NCI-H1092 (cell line): ENCODE measurements around the gene HECW1.
"Not testable (repeated sequence)": the region's sequence is repeated elsewhere in the genome, so short reads cannot be mapped to it uniquely, and the experiment has no call there.

Experiments used
- DNase-seq: peaks from one replicate; lab custom pipeline; 2025; lab: John Stamatoyannopoulos, UW

The HECW1 gene

GRCh38 chr7:43112459-43112940 lies at the start of gene HECW1:
Gene HECW1, plus strand, starts transcription at chr7:43112647. Its CDS starts 131,259 bp downstream, at chr7:43243906.
- no peak for DNase-seq

DNA sequence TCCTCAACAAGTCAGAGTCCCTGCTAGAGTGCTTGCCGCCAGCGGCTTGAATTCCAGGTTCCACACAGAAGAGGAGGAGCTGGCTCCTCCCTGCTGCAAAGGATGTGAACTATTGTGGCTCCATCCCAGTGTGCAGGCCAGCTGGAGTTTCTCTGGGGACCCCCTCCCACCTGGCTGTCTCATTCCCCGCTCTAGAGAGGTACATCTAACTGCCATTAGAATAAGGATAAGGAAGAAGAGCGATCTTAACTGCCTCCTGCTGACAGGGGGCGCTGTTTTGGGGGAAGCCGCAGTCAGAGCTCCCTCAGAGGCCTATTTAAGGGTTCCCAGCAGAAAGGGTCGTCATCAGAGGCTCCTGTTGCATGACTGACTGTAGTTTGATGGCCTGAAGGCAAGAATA lies 40.8 kb upstream of the HECW1 start:
- no peak for DNase-seq

DNA sequence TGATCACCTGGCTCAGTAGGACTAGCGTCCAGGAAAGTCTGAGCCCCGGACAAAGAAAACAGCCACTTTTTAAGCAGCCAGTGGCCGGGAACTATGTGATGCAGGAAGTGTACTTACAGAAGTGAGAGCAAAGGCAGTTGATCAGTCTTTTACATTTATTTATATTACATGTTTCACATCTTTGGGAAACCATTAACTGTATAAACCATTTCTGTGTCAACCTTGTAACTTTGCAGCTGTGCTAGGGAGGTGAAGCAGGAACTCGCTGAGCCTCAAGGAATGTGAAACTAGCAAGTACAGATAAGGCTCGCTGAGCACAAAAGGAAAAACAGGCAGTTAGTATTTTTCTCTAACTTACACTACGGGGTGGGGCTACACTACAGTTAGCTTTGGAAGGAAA lies 39.9 kb upstream of the HECW1 start:
- no peak for DNase-seq

GRCh38 chr7:43073811-43074210 lies 38.6 kb upstream of the HECW1 start:
- DNase-seq = not testable (repeated sequence)

DNA sequence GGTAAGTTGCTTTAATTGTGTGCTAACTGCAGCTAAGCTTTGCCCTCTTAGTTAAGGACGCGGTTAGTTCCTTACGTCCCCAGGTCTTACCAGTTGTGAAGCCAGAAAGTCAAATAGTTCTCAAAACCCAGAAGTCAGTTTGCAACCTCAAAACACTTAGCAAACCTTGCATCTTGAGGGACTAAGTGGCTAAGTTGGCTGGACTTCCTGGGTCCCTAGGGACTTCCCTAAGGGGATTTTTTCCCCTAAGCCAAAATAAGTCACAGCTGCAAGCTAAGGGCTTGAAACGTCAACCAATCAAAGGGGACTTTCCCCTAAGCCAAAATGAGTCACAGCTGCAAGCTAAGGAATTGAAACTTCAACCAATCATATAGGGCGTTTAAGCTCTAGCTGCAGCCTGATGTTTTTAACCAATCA lies 36.2 kb upstream of the HECW1 start:
- no peak for DNase-seq

- DNase-seq = no peak
Measured at GRCh38 chr7:43076606-43077005, 35.8 kb upstream of the HECW1 start.

GRCh38 chr7:43077285-43077684 lies 35.2 kb upstream of the HECW1 start:
- DNase-seq = no peak

DNA sequence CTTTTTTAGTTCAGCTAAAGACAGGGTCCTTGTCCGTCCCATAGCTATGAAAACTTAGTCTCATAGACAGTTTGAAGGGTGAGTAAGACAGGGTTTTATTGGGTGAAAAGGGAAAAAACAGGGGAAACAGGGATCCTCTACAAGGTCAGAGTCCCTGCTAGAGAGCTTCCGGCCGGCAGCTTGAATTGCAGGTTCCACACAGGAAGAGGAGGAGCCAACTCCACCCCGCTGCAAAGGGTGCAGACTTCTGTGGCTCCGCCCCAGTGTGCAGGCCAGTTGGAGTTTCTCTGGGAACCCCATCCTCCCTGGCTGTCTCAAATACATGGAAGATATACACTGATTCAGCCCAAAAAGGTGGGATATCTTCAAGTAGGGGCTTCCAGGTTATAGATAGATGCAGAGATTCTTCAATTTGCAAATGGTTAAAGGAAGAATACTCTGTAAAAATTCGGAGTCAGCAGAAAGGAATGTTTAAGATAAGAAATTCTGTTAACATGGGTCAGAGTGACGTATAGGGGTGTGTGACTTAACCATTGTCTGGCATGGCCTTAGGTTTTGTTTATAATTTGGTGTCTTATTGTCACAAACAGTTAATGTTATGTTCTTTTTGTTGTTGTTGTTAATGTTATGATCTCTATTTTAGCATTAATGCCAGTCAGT lies 34.6 kb upstream of the HECW1 start:
- DNase-seq = no peak

- DNase-seq = no peak
Measured at GRCh38 chr7:43078794-43079193, 33.7 kb upstream of the HECW1 start.

- DNase-seq = no peak
Measured at GRCh38 chr7:43081603-43082002, 30.8 kb upstream of the HECW1 start.

GRCh38 chr7:43083106-43083505 lies 29.3 kb upstream of the HECW1 start:
- DNase-seq = no peak

GRCh38 chr7:43085017-43085416 lies 27.4 kb upstream of the HECW1 start:
- no peak for DNase-seq

- no peak for DNase-seq
Measured at GRCh38 chr7:43085992-43086391, 26.5 kb upstream of the HECW1 start.

GRCh38 chr7:43092819-43093218 lies 19.6 kb upstream of the HECW1 start:
- no peak for DNase-seq

DNA sequence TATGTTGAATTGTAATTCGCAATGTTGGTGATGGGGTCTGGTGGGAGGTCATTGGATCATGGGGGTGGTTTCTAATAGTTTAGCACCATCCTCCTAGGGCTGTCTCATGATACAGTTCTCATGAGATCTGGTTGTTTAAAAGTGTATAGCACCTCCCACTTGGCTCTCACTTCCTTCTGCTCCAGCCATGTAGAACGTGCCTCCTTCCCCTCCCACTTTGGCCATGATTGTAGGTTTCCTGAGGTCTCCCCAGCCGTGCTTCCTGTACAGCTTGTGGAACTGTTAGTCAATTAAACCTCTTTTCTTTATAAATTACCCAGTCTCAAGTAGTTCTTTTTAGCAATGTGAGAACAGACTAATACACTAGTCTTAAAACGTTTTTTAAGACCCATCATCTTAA lies 15.6 kb upstream of the HECW1 start:
- DNase-seq = no peak

- DNase-seq = no peak
Measured at GRCh38 chr7:43099750-43100149, 12.7 kb upstream of the HECW1 start.

DNA sequence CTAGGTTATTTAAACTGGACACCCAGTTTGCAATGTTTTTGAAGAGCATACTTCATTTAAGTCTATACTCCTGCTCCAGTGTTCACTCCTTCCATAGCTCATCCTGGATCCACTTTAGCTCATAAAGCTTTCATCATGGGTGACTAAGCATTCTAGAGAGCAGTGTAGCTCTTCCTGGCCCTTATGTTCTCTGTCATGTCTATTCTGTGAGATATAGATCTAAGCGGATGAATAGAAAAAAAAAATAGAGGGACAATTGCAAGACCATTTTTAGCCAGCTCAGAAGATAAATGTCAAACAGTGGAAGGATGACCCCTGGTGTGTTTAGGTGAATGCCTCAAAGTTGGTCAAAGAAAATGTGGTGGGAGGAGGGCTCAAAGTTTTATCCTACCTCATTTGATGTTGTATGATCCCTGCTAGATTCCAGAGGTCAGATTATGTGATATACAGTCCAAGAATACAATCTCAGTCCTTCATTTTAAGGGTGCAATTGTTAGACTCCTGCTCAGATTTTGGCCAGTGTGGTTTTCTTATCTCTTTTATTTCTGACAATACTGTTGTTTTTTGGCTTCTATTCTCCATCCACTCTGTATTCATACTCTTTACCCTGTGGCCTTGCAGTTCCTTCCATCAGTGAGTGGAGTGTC lies 7.5 kb upstream of the HECW1 start:
- DNase-seq = no peak

- DNase-seq = no peak
Measured at GRCh38 chr7:43105521-43106120, 6.8 kb upstream of the HECW1 start.

DNA sequence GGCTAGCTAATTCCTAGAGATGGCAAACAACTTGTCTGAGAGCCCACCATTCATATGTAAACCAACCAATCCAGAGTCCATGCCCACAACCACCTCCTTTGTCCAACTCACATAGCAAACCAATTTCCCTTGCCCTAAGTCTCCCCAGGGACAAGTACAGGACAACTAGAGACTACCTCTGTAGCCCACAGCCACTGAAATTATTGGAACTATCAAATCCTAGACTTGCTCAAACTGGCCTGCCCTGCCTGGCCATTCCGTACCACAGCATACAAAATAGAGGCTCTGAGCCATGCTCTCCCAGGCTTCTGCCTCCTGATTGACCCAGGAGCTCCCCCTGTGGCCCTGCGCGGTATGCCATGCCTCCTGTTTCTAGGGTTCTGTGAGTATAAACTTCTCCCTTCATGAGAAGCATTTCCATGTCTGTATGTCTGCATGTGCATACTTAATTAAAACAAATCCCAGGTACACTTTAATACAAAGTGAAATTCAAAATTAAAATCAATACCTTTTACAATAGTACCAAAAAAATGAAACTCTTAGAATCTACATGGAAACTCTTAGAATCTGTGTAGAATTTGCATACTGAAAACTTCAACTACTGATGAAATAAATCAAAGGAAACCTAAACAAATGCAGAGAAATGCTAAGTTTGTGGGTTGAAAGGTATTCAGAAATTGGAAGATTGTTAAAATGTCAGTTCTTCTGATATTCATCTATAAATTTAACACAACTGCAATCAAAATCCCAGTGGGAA lies 4.0 kb upstream of the HECW1 start:
- DNase-seq = peak; percentile 0

- DNase-seq = no peak
Measured at GRCh38 chr7:43110791-43111535, 1.5 kb upstream of the HECW1 start.

GRCh38 chr7:43111630-43112458 lies 603 bp upstream of the HECW1 start:
- no peak for DNase-seq
